GM11168 (cell line): Measurements from ENCODE around the gene KCTD17.
"Not testable (repeated sequence)": the region's sequence is repeated elsewhere in the genome, so short reads cannot be mapped to it uniquely, and the experiment has no call there.

Source experiments
- in situ Hi-C: fragments of 300-500 bp; cut with MboI; formaldehyde crosslinking; loops from one replicate; pipeline ENCODE4 v1.12.0; 2022; ENCODE audit warnings: low sequenced_read_pairs; ENCODE audit not compliant: unreplicated experiment

Gene KCTD17

DNA sequence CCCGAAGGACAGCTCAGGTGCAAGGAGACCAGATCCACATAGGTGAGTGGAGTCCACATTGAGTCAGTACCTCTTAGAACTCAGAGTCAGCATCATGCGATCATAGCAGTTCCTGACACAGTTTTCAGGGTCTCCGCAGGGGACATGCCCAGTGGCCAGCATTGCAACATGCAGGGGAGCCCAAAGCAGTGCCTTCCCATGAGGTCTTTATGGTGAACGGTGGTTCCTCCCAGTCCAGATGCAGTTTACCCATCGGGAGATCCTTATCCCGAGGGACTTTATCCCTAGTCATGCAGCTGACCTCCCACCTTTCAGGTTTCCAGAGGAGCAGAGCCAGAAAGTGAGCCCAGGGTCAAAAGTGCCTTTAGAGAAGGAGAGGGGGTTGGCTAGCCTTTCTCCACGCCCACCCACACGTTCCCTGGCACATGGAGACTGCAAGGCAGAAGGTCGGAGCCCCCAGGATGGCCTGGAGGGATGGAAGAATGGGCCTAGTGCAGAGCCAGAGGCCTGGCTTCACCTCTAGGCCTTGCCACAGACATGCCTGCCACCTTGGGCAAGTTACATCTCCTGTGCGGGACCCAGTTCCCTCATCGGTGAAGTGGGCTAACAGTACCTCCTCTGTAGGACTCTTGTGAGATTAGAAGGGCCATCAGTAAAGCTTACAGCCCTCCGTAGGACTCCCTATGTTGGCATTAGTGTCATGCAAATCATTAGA lies 6.4 kb downstream of the KCTD17 start:
- in situ Hi-C loops = no loop called here

DNA sequence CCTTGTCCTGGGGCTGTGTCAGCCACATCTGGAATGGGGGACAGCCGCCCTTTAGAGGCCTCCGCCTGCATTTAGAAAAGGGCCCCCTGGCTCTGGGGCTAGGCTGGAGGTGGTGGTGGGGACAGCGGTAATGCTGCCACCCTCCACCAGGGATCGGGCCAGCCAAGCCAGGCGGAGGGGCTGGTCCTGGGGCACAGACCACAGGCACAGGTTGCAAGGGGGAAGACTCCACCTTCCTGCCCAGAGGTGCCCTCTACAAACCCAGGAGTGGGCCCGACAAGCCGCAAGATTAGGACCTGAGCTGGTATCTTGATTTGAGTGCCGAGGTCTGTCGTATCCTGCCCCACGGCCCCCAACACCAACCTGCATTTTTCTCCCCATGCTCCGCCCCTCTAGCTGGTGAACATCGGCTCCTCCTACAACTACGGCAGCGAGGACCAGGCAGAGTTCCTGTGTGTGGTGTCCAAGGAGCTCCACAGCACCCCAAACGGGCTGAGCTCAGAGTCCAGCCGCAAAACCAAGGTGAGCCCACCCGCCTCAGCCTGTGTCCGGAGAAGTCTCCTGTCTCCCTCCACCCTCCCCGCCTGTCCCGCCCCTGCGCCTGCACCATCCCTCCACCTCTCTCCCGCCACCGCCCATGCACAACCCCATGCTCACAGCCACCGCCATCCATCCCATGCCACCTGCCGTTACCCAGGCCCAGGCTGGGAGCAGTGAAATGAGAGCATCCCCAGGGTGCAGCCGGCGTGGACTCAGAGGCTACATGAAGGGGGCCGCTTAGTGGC lies 7.6 kb downstream of the KCTD17 start:
- in situ Hi-C loops = no loop called here

DNA sequence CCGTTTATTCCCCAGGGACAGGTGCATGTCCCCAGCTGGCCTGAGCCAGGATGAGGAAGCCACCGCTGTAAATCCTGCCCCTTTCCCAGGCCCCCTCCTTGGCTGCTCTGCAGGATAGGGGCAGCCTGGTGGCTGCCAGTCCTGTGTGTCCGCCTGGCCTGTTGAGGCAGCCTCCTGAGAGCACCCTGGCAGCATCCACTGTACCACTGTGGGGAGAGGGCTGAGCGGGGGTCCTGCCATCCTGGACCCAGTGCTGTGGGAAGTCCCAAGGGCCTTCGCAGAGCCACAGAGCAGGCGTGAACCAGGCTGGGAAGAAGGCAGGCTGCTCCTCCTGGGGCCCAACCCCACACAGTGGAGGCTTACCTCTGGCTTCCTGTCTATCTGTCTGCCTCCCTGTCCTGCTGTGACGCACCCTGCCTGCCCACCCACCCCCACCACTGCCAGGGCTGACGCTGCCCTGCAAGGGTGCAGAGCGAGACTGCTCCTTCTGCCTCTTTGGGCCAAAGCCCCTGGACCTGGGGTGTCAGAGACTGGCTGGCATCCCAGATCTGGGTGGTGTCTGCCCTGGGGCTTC lies 8.4 kb downstream of the KCTD17 start:
- in situ Hi-C loops = no loop called here

DNA sequence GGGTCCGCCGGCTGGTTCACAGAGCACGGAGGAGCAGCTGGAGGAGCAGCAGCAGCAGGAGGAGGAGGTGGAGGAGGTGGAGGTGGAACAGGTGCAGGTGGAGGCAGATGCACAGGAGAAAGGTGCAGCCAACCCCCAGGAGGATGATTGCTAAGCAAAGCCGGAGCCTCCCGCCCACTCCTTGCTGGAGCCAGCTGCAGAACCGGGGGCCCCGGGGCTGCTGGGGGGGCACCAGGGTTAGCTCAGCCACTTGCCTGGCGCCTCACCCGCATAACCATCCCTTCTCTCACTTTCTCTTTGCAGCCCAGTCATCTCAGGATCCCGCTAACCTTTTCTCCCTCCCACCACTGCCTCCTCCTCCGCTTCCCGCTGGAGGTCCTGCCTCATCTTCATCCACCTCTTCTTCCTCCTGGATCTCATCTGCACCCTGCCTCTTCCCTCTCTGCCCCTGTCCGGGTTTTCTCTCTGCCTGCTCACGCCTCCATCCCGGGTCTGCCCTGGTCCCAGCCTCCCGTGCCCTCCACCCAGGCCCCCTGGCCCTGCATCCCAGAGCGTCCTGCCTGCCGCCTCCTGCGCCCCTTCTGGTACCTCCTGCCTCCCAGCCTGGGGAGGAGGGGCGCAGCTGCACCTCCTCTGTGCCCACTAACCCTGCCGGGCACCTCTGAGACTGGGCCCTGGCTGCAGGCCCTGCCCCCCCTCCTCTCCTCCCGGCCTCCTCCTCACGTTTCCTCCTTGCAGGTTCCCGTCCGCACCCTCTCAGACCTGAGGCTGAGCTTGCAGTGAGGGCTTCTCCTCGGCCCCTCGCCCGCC lies 9.5 kb downstream of the KCTD17 start:
- in situ Hi-C loops = no loop called here

DNA sequence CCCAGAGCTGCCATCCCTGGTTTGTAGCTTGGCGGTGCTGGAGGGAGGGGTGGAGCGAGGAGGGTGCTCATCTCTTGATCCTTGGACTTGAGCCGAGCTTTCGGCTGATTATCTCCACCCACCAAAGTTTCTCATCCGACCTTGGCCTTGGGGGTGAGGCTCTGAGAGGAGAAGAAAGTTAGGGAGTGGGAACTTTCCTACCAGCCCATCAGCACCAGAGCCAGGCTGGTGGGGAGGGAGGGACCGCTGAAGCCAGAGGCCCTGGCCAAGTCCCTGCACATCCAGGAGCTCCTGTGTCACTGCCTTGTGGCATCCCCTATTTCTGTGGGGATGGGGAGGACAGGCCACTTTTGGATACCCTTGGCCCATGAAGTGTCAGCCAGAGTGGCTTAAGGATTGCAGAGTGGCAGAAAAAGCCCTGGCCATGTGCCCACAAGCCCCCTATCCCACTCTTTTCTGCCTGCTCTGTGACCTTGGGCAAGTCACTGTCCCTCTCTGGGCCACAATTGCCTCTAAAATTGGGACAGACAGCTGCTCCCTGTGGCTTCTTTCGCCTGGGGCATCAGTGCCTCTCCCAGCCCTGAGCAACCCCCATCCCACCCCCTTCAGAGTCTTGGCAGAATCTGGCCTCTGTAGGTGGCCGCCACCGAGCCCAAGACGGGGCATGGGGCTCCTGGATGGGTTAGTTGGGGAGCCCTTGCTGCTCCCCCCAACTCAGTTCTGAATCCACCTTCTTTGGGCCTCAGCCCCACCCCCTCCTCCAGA lies 10.3 kb downstream of the KCTD17 start:
- in situ Hi-C loops = no loop called here

DNA sequence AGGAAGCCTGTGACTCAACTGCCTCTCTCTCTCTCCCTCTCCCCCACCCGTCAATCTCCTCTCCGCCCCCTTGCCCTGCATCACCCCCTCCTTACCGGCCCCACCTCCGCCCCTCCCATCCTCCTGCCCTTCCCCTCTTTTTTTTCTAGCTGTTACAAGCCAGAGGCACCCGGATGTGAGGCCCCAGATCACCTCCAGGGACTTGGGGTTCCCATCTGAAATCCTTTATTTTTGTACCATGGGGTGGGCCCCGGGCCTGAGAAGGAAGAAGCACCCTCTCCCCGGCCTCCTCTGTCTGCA lies 10.8 kb downstream of the KCTD17 start:
- in situ Hi-C loops = no loop called here

DNA sequence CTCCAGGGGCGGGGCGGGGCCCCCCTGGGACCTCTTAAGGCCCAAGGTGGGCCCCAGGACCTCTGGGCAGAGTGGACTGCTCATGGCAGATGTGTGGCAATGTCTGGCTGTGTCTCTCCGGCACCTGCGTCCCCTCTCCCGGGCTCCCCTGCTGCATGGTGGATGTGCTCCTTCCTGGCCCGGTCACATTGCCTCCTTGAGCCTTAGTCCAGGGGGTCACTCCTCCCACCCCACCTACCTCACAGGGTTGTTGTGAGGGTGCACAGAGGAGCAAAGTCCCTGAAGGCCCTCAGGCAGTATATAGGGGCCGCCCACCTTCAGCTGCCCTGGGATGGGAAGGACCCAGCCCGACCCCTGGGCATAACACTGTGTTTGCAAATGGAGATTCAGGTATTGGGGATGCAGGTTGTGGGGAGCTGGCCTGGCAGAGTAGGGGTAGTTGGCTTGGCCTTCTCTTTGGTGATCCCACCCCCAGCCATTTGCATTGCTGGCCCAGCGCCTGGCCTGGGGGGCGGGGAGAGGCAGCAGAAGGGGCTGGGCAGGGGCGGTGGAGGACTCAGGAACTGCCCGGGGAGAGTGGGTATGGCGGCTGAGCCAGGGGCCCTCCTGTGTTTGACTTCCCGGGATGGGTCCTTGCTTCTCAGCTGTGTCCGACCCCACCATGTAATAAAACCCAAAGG lies 11.3 kb downstream of the KCTD17 start:
- in situ Hi-C loops = no loop called here

DNA sequence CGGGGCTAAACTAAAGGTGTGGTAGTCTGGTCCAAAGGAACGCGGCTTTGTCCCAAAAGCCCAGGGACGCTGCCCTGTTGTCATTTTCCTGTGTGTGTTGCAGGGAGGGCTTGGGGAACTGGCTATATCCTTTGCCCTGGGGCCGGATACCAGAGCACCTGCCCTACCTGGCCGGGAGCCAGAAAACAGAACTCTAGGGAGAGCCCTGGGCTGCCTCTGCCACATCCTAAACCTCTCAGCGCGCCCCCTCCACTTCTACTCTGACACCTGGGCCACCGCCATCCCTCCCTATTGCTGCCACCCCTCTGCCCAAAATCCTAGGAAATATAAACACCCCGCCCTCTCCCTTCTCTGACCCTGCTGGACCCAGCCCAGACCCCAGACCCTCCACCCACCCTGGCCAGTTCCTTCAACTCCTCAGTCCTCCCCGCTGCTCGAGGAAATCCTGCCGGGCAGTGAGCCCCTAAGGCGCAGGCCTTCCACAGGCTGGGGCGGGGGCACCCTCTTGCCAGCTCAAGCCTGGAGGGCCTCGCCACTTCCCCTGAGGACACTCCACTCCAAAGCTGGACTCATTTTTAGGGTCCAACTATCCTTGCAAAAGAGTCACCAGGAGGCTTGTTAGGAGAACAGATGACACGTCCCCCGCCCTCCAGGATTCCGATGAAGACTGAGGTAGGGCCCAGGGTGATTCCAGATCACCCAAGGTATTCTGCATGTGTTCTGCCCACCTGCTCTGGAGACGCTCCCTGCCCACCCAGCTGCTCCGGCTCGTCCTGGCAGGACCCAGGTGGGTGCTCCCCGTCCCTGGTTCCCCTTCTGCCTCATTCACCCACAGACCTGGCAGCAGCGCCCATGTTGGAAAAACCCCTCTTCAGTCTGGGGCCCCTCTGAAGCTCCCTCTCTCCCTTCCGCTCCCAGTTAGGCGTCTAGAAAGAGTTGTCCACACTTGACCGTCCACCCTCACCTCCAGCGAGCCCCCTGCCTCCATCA lies 12.2 kb downstream of the KCTD17 start:
- in situ Hi-C loops = no loop called here

DNA sequence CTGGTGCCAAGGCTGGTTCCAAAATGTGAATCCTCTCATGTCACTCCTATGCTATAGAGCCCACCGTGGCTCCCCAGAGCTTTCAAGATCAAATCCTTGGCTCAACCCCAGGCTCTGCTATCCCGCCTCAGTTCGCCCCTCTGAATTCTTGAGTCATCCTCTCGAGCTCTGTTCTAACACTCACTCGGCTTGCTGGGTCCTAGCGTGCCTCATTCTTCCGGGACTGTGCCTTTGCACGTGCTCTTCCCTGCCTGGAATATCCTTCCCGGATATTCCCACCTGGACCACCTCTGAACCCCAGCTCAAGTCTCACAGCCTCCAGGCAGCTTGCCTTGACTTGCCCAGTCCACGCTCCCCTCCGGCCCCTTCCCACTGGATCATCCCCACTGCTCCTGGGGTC lies 13.0 kb downstream of the KCTD17 start:
- in situ Hi-C loops = no loop called here

DNA sequence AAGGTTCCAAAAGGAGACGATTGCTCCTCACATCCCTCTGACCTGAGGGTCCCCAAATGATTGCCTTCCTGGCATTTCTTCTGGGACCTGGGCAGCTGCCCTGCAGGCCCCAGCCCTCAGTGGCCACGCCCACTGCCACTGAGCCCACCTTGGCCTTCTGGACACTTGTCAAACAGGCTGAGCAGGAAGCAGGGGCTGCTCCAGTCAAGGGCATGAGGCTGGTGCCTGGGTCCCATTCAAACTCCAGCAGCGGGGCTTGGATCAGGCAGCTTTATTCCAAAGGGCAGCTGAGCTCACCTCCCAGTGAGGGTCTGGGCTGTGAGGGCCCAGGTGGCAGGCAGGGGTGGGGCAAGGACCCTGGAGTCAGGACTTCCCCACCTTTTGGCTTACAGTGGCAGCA lies 13.6 kb downstream of the KCTD17 start:
- in situ Hi-C loops = no loop called here

DNA sequence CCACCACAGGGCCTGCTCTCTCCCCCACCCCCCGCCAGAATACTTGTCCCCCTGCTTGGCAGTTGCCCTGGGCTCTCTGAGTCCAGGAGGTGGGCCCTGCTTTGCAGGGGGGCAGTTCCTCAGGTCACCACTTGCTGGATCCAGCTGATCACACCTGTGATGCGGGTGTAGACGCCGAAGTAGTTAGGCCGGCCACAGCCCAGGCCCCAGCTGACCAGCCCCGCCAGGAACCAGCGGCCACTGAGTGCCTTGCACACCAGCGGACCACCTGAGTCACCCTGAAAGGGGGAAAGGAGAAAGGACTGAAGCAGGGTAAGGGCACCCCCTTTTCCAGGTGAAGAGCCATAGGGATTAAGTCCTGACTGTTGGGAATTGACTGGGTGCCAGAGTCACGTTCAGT lies 14.4 kb downstream of the KCTD17 start:
- in situ Hi-C loops = no loop called here

DNA sequence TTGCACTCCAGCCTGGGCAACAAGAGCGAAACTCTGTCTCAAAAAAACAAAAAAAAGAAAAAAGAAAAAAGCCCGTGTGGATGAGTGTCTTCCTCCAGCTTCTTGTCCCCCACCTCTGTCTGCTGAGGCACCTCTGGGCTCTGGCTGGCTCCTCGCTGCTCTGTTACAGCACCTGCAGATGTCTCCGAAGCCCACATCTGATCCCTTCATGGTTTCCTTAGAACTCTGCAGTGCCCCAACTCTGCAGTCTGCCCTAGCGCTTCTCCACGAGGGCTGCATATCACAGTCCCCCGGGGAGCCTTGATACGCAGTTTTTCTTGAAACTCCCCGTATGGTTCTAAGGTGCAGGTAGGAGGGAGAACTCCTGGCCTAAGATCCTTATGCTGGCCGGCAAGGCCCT lies 15.9 kb downstream of the KCTD17 start:
- in situ Hi-C loops = no loop called here

DNA sequence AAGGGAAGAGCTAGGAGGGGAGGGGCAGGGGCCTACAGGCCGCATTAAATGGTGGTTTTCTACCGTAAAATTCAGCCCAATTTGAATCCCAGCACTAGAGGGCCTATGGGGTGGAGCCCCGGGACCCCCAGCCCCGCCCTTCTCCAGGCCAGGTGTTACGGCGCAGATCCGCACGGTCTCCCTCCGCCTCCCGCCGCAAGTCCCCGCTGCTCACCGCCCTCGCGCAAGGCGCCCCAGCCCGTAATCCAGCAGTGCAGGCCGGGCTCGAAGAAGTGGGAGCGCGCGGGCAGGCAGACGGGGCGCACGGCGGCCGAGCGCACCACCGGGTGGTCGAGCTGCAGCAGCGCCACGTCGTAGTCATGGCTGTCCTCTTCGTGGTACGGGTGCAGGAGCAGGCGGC lies 17.3 kb downstream of the KCTD17 start:
- in situ Hi-C loops = no loop called here

DNA sequence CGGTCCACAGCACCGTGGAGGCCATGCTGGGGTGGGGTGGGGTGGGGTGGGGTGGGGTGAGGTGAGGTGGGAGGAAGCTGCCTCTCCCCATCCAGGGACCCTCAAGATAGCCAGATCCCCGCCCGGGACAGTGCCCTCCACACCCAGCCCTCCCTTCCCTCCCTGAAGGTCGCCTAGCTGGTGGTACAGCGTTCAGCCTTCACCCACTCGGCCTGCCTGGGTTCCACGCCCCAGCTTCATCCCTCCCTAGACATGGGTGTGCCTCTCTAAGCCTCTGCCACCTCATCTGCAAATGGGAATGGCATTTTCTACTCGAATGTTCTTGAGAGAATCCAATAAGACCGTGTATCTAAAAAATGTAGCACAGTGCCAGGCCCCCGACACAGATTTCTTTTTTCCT lies 17.8 kb downstream of the KCTD17 start:
- in situ Hi-C loops = no loop called here

DNA sequence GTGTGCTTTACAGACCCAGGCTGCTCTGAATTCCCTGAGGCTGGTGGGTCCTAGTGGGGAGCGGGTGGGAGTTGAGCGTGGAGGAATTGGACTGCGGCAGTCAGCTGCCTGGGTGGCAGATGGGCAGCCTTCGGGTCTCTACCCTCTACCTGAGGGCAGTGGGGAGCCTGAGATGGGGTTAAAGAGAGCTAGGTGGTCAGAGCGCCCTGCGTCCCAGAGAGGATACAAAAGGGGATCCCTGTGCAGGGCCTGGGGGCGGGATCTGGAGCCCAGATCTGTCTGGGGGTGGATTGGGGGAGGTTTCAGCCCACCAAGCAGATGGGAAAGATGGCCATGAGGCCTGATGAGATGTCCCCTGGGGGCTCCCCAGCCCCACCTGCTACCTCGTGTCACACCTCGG lies 18.2 kb downstream of the KCTD17 start:
- in situ Hi-C loops = no loop called here

DNA sequence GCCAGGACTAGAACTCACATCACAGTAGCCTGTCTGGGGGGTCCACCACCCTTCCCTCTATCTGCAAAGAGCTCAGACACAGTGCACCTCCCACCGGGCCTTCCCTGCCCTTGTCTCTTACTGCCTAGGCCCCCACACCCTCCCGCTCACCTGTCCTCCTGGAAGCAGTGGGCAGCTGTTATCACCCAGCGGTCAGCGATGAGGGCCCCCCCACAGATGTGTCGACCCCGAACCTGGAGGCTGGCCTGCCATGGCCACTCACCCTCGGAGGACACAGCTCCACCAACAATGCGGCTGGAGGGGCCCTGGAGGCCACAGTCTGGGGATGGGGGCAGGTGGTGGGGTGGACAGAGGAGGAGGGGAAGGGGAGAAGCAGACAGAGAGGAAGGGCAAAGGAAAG lies 18.8 kb downstream of the KCTD17 start:
- in situ Hi-C loops = no loop called here

DNA sequence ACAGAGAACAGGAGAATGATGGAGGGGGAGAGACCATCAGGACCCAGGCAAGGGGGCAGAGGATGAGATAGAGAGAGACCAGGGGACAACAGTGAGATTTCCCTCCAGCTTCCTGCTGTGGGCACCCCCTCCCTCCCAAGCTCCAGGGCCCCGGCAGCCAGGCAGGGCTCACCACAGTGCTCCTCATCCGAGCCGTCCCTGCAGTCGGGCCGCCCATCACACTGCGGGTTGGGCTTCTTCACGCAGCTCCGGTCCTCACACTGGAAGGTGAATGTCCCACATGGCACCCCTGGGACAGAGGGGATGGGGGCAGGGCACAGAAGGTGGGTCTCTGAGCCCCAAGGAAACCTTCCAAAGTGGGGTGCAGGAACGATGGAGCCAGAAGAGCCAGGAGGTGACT lies 19.2 kb downstream of the KCTD17 start:
- in situ Hi-C loops = no loop called here

DNA sequence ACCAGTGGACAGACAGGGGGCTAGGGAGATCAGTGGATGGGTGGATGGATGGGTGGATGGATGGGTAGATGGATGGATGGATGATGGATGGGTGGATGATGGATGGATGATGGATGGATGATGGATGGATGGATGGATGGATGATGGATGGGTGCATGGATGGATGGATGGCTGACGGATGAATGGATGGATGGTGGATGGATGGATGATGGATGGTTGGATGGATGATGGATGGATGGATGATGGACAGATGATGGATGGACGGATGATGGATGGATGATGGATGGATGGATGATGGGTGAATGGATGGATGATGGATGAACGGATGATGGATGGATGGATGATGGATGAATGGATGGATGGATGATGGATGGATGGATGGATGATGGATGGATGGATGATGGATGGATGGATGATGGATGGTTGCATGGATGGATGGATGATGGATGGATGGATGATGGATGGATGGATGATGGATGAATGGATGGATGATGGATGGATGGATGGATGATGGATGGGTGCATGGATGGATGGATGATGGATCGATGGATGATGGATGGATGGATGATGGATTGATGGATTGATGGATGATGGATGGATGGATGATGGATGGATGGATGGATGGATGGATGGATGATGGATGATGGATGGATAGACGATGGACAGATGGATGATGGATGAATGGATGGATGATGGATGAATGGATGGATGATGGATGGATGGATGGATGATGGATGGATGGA lies 20.5 kb downstream of the KCTD17 start:
- in situ Hi-C loops = not testable (repeated sequence)
